Adrenal gland (tissue), 12 donors: ENCODE results near the gene FLVCR1. TPM values are rescaled to one million over a fixed set of nuclear protein-coding genes. Genes with fewer than 3 reads are reported as not detected.

Experiments
- DNase-seq, 7 donors: peaks; one replicate each; pipeline ENCODE4 v3.0.0-alpha.2; 2019 to 2020
- H3K27ac ChIP-seq, 5 donors: fragments of 200-600 bp; sonication (generic) in 4 of 5; 1 replicate in 3 of 5; 2 replicates in 2 of 5; pipeline versions ENCODE4 v1.5.1 to v1.8.0; 2016 to 2020; ENCODE audit warnings: mild to moderate bottlenecking in 1 of 5
- H3K27me3 ChIP-seq: fragments of 200-600 bp; 2 replicates; pipeline ENCODE4 v1.8.0; 2021
- H3K36me3 ChIP-seq, 2 donors: fragments of 200-600 bp; replicated peaks in 1 of 2; 1 replicate in 1 of 2; 2 replicates in 1 of 2; pipeline versions ENCODE4 v1.5.1 to v1.8.0; 2018 to 2022
- H3K4me1 ChIP-seq, 2 donors: fragments of 200-600 bp; replicated peaks in 1 of 2; 1 replicate in 1 of 2; 2 replicates in 1 of 2; pipeline versions ENCODE4 v1.5.1 to v1.8.0; 2018 to 2021
- H3K4me3 ChIP-seq, 4 donors: fragments of 200-600 bp; sonication (generic) in 3 of 4; one replicate each; pipeline ENCODE4 v1.5.1; 2016 to 2018
- H3K9me3 ChIP-seq, 3 donors: fragments of 200-600 bp; sonication (generic) in 1 of 3; replicated peaks in 1 of 3; 1 replicate in 2 of 3; 2 replicates in 1 of 3; pipeline versions ENCODE4 v1.5.1 to v1.8.0; 2016 to 2021
- CTCF ChIP-seq, 6 experiments: fragments of 450-650 bp in 4 of 6; fragments of 200-600 bp in 2 of 6; sonication (generic) in 1 of 6; IDR thresholded peaks; 1 replicate in 5 of 6; 2 replicates in 1 of 6; pipeline versions ENCODE4 v1.5.1 to v1.8.0; 2016 to 2021; ENCODE audit warnings: antibody characterized with exemption in 6 of 6, mild to moderate bottlenecking in 2 of 6, moderate library complexity in 1 of 6
- POLR2A ChIP-seq, 2 donors: fragments of 450-650 bp; IDR thresholded peaks; one replicate each; pipeline ENCODE4 v1.6.1; 2017; ENCODE audit warnings: antibody characterized with exemption in 2 of 2, mild to moderate bottlenecking in 2 of 2, moderate library complexity in 1 of 2
- WGBS, 4 donors: extraction: QIAGEN DNeasy Blood & Tissue Kit in 2 of 4; methylation state at CpG; one replicate each; pipeline versions ENCODE4 v1.1.5 to v1.1.7; 2013 to 2017; 5-methylcytosine and 5-hydroxymethylcytosine counted together
- intact Hi-C, 2 donors: fragments of 100-400 bp; cut with DNase I; formaldehyde crosslinking; loops; one replicate each; pipeline versions ENCODE4 v1.14.1 to v1.15.0; 2022 to 2023
- polyA plus RNA-seq, 3 donors: library from polyadenylated mRNA; stranded (reverse); fragments of 200-250 nt in 2 of 3; fragments of 350-450 nt in 1 of 3; fragmentation: Illumina TruSeq in 1 of 3; extraction: RNeasy Lipid Tissue Mini Kit (QIAGEN cat#74804) in 1 of 3; gene quantifications; one replicate each; pipeline ENCODE4 v1.2.3, GENCODE V29; 2013 to 2014
- total RNA-seq, 9 donors: library from RNA; depleted of rRNA in 4 of 9; stranded (reverse); fragments of >200 nt in 4 of 9; fragments of 120-200 nt in 1 of 9; fragmentation: NEBNext Ultra II Directional in 1 of 9; extraction: Animal tissue kit (Norgen Biotek cat#: 25700) in 1 of 9; gene quantifications; one replicate each; pipeline versions ENCODE4 v1.1.0 to v1.2.4, GENCODE V29; 2013 to 2023
- donor health status: healthy with polysubstance abuse.
- donor health status: Bipolar disorder and iron deficiency.
- donor health status: DM: yes; HTN: yes; CAD: no.
- donor health status: DM: no; HTN: no; CAD: no.
- donor health status: DM: no; HTN: no; CAD: no.
- donor health status: DM: yes; HTN: yes; CAD: no.

Gene FLVCR1
- total and polyA plus RNA-seq, 12 donors, result 1.7 to 34.2 (median 4.9) TPM

GRCh38 chr1:212825798-212826452 is 32.1 kb upstream of the FLVCR1 start:
- no peak for TF ChIP-seq CTCF (IDR thresholded peaks at IDR 0.05)
- TF ChIP-seq POLR2A (IDR thresholded peaks at IDR 0.05), result no peak
- no peak for DNase-seq
- Histone ChIP-seq H3K27me3 (no peaks in the 10 kb centered on the region), H3K4me1 (no peaks in the 10 kb centered on the region), H3K27ac (no peak overlapping the region), H3K9me3 (peaks cover 0 to 5% (median 0%) of the 10 kb centered on the region in 3 donors), H3K36me3 (no peaks in the 10 kb centered on the region), H3K4me3 (no peak overlapping the region)
- intact Hi-C loops, result loop anchor here in 1 of 2 donors (10.0 kb wide), 1 partner anchor 159 kb away; no protein-coding TSS in a partner anchor
- 91 to 97% (median 95%) methylated on average over 6 of the region's 6 CpGs for WGBS, 4 donors

- no peaks in the 10 kb centered on the region for H3K4me1 ChIP-seq
- H3K27ac ChIP-seq, result no peak overlapping the region
- peaks cover 0 to 5% (median 0%) of the 10 kb centered on the region in 3 donors for H3K9me3 ChIP-seq
- 90 to 96% (median 94%) methylated on average over 4 of the region's 4 CpGs for WGBS, 4 donors
- TF ChIP-seq POLR2A (IDR thresholded peaks at IDR 0.05) (no peak), CTCF (IDR thresholded peaks at IDR 0.05) (no peak)
- H3K4me3 ChIP-seq, result no peak overlapping the region
- intact Hi-C loops, result loop anchor here in 1 of 2 donors (10.0 kb wide), 1 partner anchor 158 kb away; no protein-coding TSS in a partner anchor
- no peaks in the 10 kb centered on the region for H3K36me3 ChIP-seq
- DNase-seq, result no peak
- no peaks in the 10 kb centered on the region for H3K27me3 ChIP-seq
Measured at GRCh38 chr1:212827171-212827776, 30.8 kb upstream of the FLVCR1 start.

GRCh38 chr1:212827831-212828278 is 30.2 kb upstream of the FLVCR1 start:
- no peaks in the 10 kb centered on the region for H3K36me3 ChIP-seq
- DNase-seq, result no peak
- intact Hi-C loops, result loop anchor here in 1 of 2 donors (10.0 kb wide), 1 partner anchor 157 kb away; no protein-coding TSS in a partner anchor

More at GRCh38 chr1:212827831-212828278, 30.2 kb upstream of the FLVCR1 start:
- H3K9me3 ChIP-seq, result peaks cover 0 to 5% (median 0%) of the 10 kb centered on the region in 3 donors
- H3K4me3 ChIP-seq, result no peak overlapping the region
- no peaks in the 10 kb centered on the region for H3K4me1 ChIP-seq
- H3K27ac ChIP-seq, result no peak overlapping the region
- no peaks in the 10 kb centered on the region for H3K27me3 ChIP-seq
- WGBS, 4 donors, result 76 to 88% (median 85%) methylated on average over 5 of the region's 5 CpGs
- no peak for TF ChIP-seq CTCF (IDR thresholded peaks at IDR 0.05)
- no peak for TF ChIP-seq POLR2A (IDR thresholded peaks at IDR 0.05)
